Activated CD4-positive, CD25-positive, alpha-beta regulatory T cell treated with anti-CD3 and anti-CD28 coated beads, Interleukin-2, amount 50 U/mL, for 24 hours (primary cell): ENCODE measurements around the gene APCDD1L.
"Not testable (repeated sequence)": the region's sequence is repeated elsewhere in the genome, so short reads cannot be mapped to it uniquely, and the experiment has no call there.

Source experiments
- ATAC-seq, 2 donors: fragments of 150-1000 bp; cut with Tn5 transposase; one replicate each; pipeline ENCODE4 v1.10.0; 2021; ENCODE audit warnings: mild to moderate bottlenecking in 1 of 2, moderate library complexity in 1 of 2

APCDD1L gene

GRCh38 chr20:58513580-58514285, 1.5 kb downstream of the APCDD1L start:
- no peak for ATAC-seq

- ATAC-seq: no peak
Observed at GRCh38 chr20:58512808-58513552, 2.2 kb downstream of the APCDD1L start.

GRCh38 chr20:58511861-58512260, 3.3 kb downstream of the APCDD1L start:
- no peak for ATAC-seq

- ATAC-seq: no peak
Observed at GRCh38 chr20:58511364-58511763, 3.8 kb downstream of the APCDD1L start.

GRCh38 chr20:58510921-58511320, 4.3 kb downstream of the APCDD1L start:
- ATAC-seq: no peak

- ATAC-seq: no peak
Observed at GRCh38 chr20:58508762-58509395, 6.3 kb downstream of the APCDD1L start.

GRCh38 chr20:58506999-58507398, 8.2 kb downstream of the APCDD1L start:
- not testable (repeated sequence) for ATAC-seq

- ATAC-seq: no peak
Observed at GRCh38 chr20:58504566-58504965, 10.6 kb downstream of the APCDD1L start.

- ATAC-seq: no peak
Observed at GRCh38 chr20:58503668-58504067, 11.5 kb downstream of the APCDD1L start.

- no peak for ATAC-seq
Observed at GRCh38 chr20:58500256-58500655, 14.9 kb downstream of the APCDD1L start.

GRCh38 chr20:58498470-58499068, 16.6 kb downstream of the APCDD1L start:
- no peak for ATAC-seq

- no peak for ATAC-seq
Observed at GRCh38 chr20:58497724-58498469, 17.3 kb downstream of the APCDD1L start.

GRCh38 chr20:58497076-58497641, 18.0 kb downstream of the APCDD1L start:
- no peak for ATAC-seq

- no peak for ATAC-seq
Observed at GRCh38 chr20:58496429-58496769, 18.8 kb downstream of the APCDD1L start.

- ATAC-seq: no peak
Observed at GRCh38 chr20:58495623-58496428, 19.4 kb downstream of the APCDD1L start.

- no peak for ATAC-seq
Observed at GRCh38 chr20:58494923-58495622, 20.1 kb downstream of the APCDD1L start.

GRCh38 chr20:58492795-58493524, 22.2 kb downstream of the APCDD1L start:
- no peak for ATAC-seq

- ATAC-seq: no peak
Observed at GRCh38 chr20:58492074-58492718, 23.0 kb downstream of the APCDD1L start.

- no peak for ATAC-seq
Observed at GRCh38 chr20:58486207-58486606, 29.0 kb downstream of the APCDD1L start.

GRCh38 chr20:58485393-58485792, 29.8 kb downstream of the APCDD1L start:
- ATAC-seq: no peak
